ENCODE measurements around the gene PRCP. TPM values are rescaled to one million over a fixed set of nuclear protein-coding genes. Genes with fewer than 3 reads are reported as not detected.

PRCP gene
- total RNA-seq, 1 donor from 2014 or later: 71.0 TPM

DNA sequence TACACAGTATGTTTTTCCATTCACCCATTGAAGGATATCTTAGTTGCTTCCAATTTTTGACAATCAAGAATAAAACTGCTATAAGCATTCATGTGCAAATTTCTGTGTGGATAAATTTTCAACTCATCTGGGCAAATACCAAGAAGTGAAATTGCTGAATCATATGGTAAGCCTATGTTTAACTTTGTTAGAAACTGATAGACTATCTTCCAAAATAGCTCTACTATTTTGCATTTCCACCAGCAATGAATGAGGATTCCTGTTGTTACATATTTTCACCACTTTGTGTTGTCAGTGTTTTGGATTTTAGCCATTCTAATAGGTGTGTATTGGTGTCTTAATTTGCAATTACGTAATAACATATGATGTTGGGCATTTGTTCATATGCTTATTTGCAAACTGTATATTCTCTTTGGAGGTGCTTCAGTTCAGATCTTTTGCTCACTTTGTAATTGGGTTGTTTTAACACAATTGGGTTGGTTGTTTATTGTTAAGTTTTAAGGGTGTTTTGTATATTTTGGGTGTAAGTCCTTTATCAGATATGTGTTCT is 117.3 kb downstream of the PRCP start:
- Histone ChIP-seq H3K9me3 (ENCODE audit: control insufficient read depth in 3 of 3, low read length in 3 of 3) (no peaks in the 10 kb centered on the region), H3K4me1 (ENCODE audit: control insufficient read depth in 3 of 3, insufficient read depth in 3 of 3, low read length in 3 of 3) (no peaks in the 10 kb centered on the region), H3K4me3 (ENCODE audit: low read length in 3 of 3) (no peak overlapping the region), H3K9ac (ENCODE audit: low read depth in 1 of 3, low read length in 3 of 3) (no peak overlapping the region), H3K27ac (ENCODE audit: low read depth, low read length) (no peak overlapping the region), H3K36me3 (ENCODE audit: control insufficient read depth in 3 of 3, insufficient read depth in 3 of 3, low read length in 3 of 3) (no peaks in the 10 kb centered on the region), H3K27me3 (ENCODE audit: control insufficient read depth in 3 of 3, insufficient read depth in 3 of 3, low read length in 3 of 3) (no peaks in the 10 kb centered on the region)

- Histone ChIP-seq H3K27ac (ENCODE audit: low read depth, low read length) (no peak overlapping the region), H3K27me3 (ENCODE audit: control insufficient read depth in 3 of 3, insufficient read depth in 3 of 3, low read length in 3 of 3) (no peaks in the 10 kb centered on the region), H3K9ac (ENCODE audit: low read depth in 1 of 3, low read length in 3 of 3) (no peak overlapping the region), H3K36me3 (ENCODE audit: control insufficient read depth in 3 of 3, insufficient read depth in 3 of 3, low read length in 3 of 3) (no peaks in the 10 kb centered on the region), H3K4me3 (ENCODE audit: low read length in 3 of 3) (no peak overlapping the region), H3K9me3 (ENCODE audit: control insufficient read depth in 3 of 3, low read length in 3 of 3) (peaks cover 0 to 6% (median 4%) of the 10 kb centered on the region in 3 donors), H3K4me1 (ENCODE audit: control insufficient read depth in 3 of 3, insufficient read depth in 3 of 3, low read length in 3 of 3) (no peaks in the 10 kb centered on the region)
Observed at GRCh38 chr11:82778776-82779175, 121.5 kb downstream of the PRCP start.

DNA sequence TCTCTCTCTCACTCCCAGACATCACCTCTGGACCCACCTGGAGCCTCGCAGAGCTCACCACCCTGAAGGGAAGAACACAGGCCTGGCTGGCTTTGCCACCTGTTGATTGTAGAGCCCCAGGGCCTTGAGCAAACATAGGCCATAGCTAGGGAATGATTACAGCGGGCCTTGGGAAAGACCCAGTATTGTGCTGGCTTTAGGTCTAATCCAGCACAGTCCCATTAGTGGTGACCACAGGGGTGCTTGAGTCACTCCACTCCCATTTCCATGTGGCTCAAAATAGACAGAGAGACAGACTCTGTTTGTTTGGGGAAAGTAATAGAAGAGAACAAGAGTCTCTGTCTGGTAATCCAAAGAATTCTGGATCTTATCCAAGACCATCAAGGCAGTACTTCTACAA is 123.9 kb downstream of the PRCP start:
- no peak overlapping the region for H3K9ac ChIP-seq (ENCODE audit: low read depth in 1 of 3, low read length in 3 of 3)
- H3K36me3 ChIP-seq (ENCODE audit: control insufficient read depth in 3 of 3, insufficient read depth in 3 of 3, low read length in 3 of 3): no peaks in the 10 kb centered on the region
- H3K9me3 ChIP-seq (ENCODE audit: control insufficient read depth in 3 of 3, low read length in 3 of 3): peaks cover 0 to 6% (median 4%) of the 10 kb centered on the region in 3 donors
- no peaks in the 10 kb centered on the region for H3K4me1 ChIP-seq (ENCODE audit: control insufficient read depth in 3 of 3, insufficient read depth in 3 of 3, low read length in 3 of 3)
- no peak overlapping the region for H3K27ac ChIP-seq (ENCODE audit: low read depth, low read length)
- H3K4me3 ChIP-seq (ENCODE audit: low read length in 3 of 3): no peak overlapping the region
- H3K27me3 ChIP-seq (ENCODE audit: control insufficient read depth in 3 of 3, insufficient read depth in 3 of 3, low read length in 3 of 3): no peaks in the 10 kb centered on the region

DNA sequence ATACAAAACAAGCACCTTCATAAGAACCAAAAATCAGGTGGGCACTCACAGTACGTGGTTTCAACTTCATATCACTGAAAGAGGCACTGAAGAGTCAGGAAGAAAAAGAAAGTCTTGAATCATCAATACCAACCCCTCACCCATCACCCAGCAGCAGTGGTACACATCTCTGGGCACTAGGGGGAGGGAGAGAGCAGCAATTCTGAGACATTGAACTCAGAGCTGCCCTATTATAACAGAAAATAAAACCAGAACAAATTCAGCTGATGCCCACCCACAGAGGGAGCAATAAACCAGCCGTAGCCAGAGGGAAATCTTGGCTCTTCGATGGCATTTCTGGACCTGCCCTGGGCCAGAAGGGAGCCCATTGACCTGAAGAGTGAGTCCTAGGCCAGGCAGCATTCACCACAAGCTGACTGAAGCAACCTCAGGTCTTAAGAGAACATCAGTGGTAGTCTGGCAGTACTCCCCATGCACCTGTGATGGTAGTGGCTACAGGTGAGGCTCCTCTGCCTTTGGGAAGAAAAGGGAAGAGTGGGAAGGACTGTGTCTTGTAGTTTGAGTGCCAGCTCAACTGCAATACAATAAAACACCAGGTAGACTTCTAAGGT is 124.4 kb downstream of the PRCP start:
- Histone ChIP-seq H3K4me3 (ENCODE audit: low read length in 3 of 3) (no peak overlapping the region), H3K36me3 (ENCODE audit: control insufficient read depth in 3 of 3, insufficient read depth in 3 of 3, low read length in 3 of 3) (no peaks in the 10 kb centered on the region), H3K27me3 (ENCODE audit: control insufficient read depth in 3 of 3, insufficient read depth in 3 of 3, low read length in 3 of 3) (no peaks in the 10 kb centered on the region), H3K4me1 (ENCODE audit: control insufficient read depth in 3 of 3, insufficient read depth in 3 of 3, low read length in 3 of 3) (no peaks in the 10 kb centered on the region), H3K9ac (ENCODE audit: low read depth in 1 of 3, low read length in 3 of 3) (no peak overlapping the region), H3K9me3 (ENCODE audit: control insufficient read depth in 3 of 3, low read length in 3 of 3) (peaks cover 0 to 6% (median 4%) of the 10 kb centered on the region in 3 donors), H3K27ac (ENCODE audit: low read depth, low read length) (no peak overlapping the region)

GRCh38 chr11:82775218-82775617 is 125.0 kb downstream of the PRCP start:
- no peaks in the 10 kb centered on the region for H3K4me1 ChIP-seq (ENCODE audit: control insufficient read depth in 3 of 3, insufficient read depth in 3 of 3, low read length in 3 of 3)
- peaks cover 0 to 6% (median 4%) of the 10 kb centered on the region in 3 donors for H3K9me3 ChIP-seq (ENCODE audit: control insufficient read depth in 3 of 3, low read length in 3 of 3)
- no peaks in the 10 kb centered on the region for H3K27me3 ChIP-seq (ENCODE audit: control insufficient read depth in 3 of 3, insufficient read depth in 3 of 3, low read length in 3 of 3)
- no peak overlapping the region for H3K27ac ChIP-seq (ENCODE audit: low read depth, low read length)
- H3K4me3 ChIP-seq (ENCODE audit: low read length in 3 of 3): no peak overlapping the region
- no peak overlapping the region for H3K9ac ChIP-seq (ENCODE audit: low read depth in 1 of 3, low read length in 3 of 3)
- H3K36me3 ChIP-seq (ENCODE audit: control insufficient read depth in 3 of 3, insufficient read depth in 3 of 3, low read length in 3 of 3): no peaks in the 10 kb centered on the region

Other genes starting within 250 kb of the PRCP start
- under 0.01 TPM for gene FAM181B, start 166.6 kb downstream of the PRCP start, total RNA-seq
- gene DDIAS, start 1.3 kb upstream of the PRCP start, total RNA-seq: 1.6 TPM
- gene RAB30, start 171.5 kb upstream of the PRCP start, total RNA-seq: 16.2 TPM

Data from skeletal muscle tissue (tissue), 4 donors.